GM12878 (cell line): ENCODE data around the gene PIPOX. TPM values are rescaled to one million over a fixed set of nuclear protein-coding genes. Genes with fewer than 3 reads are reported as not detected.

Experiments
- ATAC-seq: fragments of 200-7000 bp; cut with Tn5 transposase; 3 replicates; pipeline ENCODE4 v1.9.1; 2020; ENCODE audit warnings: mild to moderate bottlenecking, moderate library complexity
- BruUV-seq: library from RNA; stranded (reverse); fragments of 400-500 nt; replicated peaks from 2 replicates; lab custom pipeline; 2021; lab: Mats Ljungman, UMichigan
- CTCF ChIA-PET: fragments of 300-600 bp; sonication (Branson Sonifier 250); formaldehyde crosslinking; extraction: SDS; loops from one replicate; lab custom pipeline; 2021; ENCODE audit warnings: inconsistent platforms; lab: Yijun Ruan, JAX
- POLR2A ChIA-PET: fragments of 350-600 bp; formaldehyde crosslinking; extraction: SDS; loops from one replicate; lab custom pipeline; 2021; ENCODE audit warnings: inconsistent platforms; lab: Charles Lee
- RAD21 ChIA-PET: fragments of 300-600 bp; sonication (Branson Sonifier 250); formaldehyde crosslinking; loops from one replicate; lab custom pipeline; 2023; ENCODE audit warnings: antibody characterized with exemption; ENCODE audit not compliant: unreplicated experiment; lab: Charles Lee
- SMC1A ChIA-PET: fragments of 300-600 bp; sonication (Branson Sonifier 250); formaldehyde crosslinking; loops from one replicate; lab custom pipeline; 2023; ENCODE audit not compliant: unreplicated experiment, uncharacterized antibody; lab: Charles Lee
- DNase-seq: peaks from one replicate; pipeline ENCODE4 v3.0.0-alpha.2; 2011; ENCODE audit warnings: low read depth, low spot score
- FAIRE-seq: peaks from 3 replicates; lab custom pipeline; 2011; peaks lifted over from hg19 to GRCh38; lab: Jason Lieb, UNC
- H2AFZ ChIP-seq: 2 replicates; pipeline ENCODE4 v1.6.0; 2011; ENCODE audit warnings: low read depth, low read length, control low read depth; ENCODE audit not compliant: control insufficient read depth
- H3K27ac ChIP-seq: 2 replicates; pipeline ENCODE4 v1.5.1; 2011; ENCODE audit warnings: control low read depth; ENCODE audit not compliant: control insufficient read depth, insufficient read depth
- H3K27me3 ChIP-seq, 2 experiments: replicated peaks in 1 of 2; 2 replicates each; pipeline versions ENCODE4 v1.6.0 to v1.6.1; 2011; ENCODE audit warnings: low read length in 1 of 2; ENCODE audit not compliant: control insufficient read depth in 2 of 2, insufficient read depth in 2 of 2
- H3K36me3 ChIP-seq, 2 experiments: 2 replicates each; pipeline ENCODE4 v1.5.1; 2011; ENCODE audit warnings: low read length in 1 of 2; ENCODE audit not compliant: control insufficient read depth in 2 of 2, insufficient read depth in 2 of 2
- H3K4me1 ChIP-seq: 2 replicates; pipeline ENCODE4 v1.6.1; 2011; ENCODE audit warnings: mild to moderate bottlenecking, low read length, moderate library complexity, mixed read lengths; ENCODE audit not compliant: control insufficient read depth, insufficient read depth
- H3K4me2 ChIP-seq: 2 replicates; pipeline ENCODE4 v1.6.0; 2011; ENCODE audit warnings: control low read depth; ENCODE audit not compliant: control insufficient read depth, insufficient read depth
- H3K4me3 ChIP-seq: fragments of 200-600 bp; sonication (generic); 2 replicates; pipeline ENCODE4 v1.5.1; 2016
- H3K79me2 ChIP-seq: 2 replicates; pipeline ENCODE4 v1.6.0; 2011; ENCODE audit warnings: low read length; ENCODE audit not compliant: control insufficient read depth, insufficient read depth
- H3K9ac ChIP-seq: 2 replicates; pipeline ENCODE4 v1.8.0; 2011; ENCODE audit warnings: low read length, control low read depth, mixed read lengths; ENCODE audit not compliant: control insufficient read depth, insufficient read depth
- H3K9me3 ChIP-seq: replicated peaks from 3 replicates; pipeline ENCODE4 v1.5.1; 2011; ENCODE audit warnings: mild to moderate bottlenecking, low read length; ENCODE audit not compliant: control insufficient read depth, insufficient read depth
- H4K20me1 ChIP-seq: 2 replicates; pipeline ENCODE4 v1.6.0; 2011; ENCODE audit not compliant: control insufficient read depth, insufficient read depth
- E2F4 ChIP-seq: IDR thresholded peaks from 2 replicates; pipeline ENCODE4 v1.6.1; 2012; ENCODE audit warnings: low read depth, low read length, improper control_type of control experiment
- KAT2A ChIP-seq: conservative IDR thresholded peaks from 2 replicates; pipeline ENCODE4 v1.6.1; 2011; ENCODE audit warnings: low read depth, low read length; ENCODE audit not compliant: control insufficient read depth
- NFYA ChIP-seq: IDR thresholded peaks from 2 replicates; pipeline ENCODE4 v1.6.1; 2011; ENCODE audit warnings: low read depth, mild to moderate bottlenecking, low read length, improper control_type of control experiment, borderline replicate concordance
- NR2C2 ChIP-seq: IDR thresholded peaks from 2 replicates; pipeline ENCODE4 v1.6.1; 2011; ENCODE audit warnings: borderline replicate concordance, low read depth; ENCODE audit not compliant: control insufficient read depth, insufficient read length
- POLR2A ChIP-seq: IDR thresholded peaks from 2 replicates; pipeline ENCODE4 v1.6.1; 2011; ENCODE audit warnings: low read depth, mild to moderate bottlenecking, low read length
- RAD51 ChIP-seq: fragments of 450-650 bp; IDR thresholded peaks from 2 replicates; pipeline ENCODE4 v1.6.1; 2016; ENCODE audit warnings: moderate library complexity, mild to moderate bottlenecking, inconsistent platforms
- RBBP5 ChIP-seq: fragments of 200-600 bp; sonication (generic); conservative IDR thresholded peaks from 2 replicates; pipeline ENCODE4 v1.6.1; 2016
- RCOR1 ChIP-seq: conservative IDR thresholded peaks from 2 replicates; pipeline ENCODE4 v1.6.1; 2012; ENCODE audit warnings: low read depth, low read length, improper control_type of control experiment
- RUNX3 ChIP-seq: IDR thresholded peaks from 2 replicates; pipeline ENCODE4 v1.6.1; 2012; ENCODE audit warnings: low read length, inconsistent platforms
- WGBS: methylation state at CpG from one replicate; pipeline ENCODE4 v1.1.6; 2016; ENCODE audit warnings: low lambda C conversion rate; ENCODE audit not compliant: insufficient replicate concordance, insufficient coverage; ENCODE audit errors: missing lambda C conversion rate; 5-methylcytosine and 5-hydroxymethylcytosine counted together
- in situ Hi-C: fragments of 300-500 bp; cut with MboI; formaldehyde crosslinking; loops from 9 replicates; pipeline ENCODE4 v1.14.3; 2018; ENCODE audit warnings: mixed read lengths
- intact Hi-C: fragments of 100-400 bp; cut with micrococcal nuclease; formaldehyde crosslinking; loops from one replicate; pipeline ENCODE4 v1.14.2; 2022; ENCODE audit not compliant: unreplicated experiment
- polyA plus RNA-seq, 11 experiments: library from polyadenylated mRNA; depleted of rRNA in 4 of 11; unstranded in 6 of 11; stranded (reverse) in 5 of 11; fragments of >200 nt; fragmentation: Nextera tagmentation in 4 of 11; fragmentation: Illumina TruSeq in 1 of 11; extraction: Ambion mirVana in 4 of 11; extraction: Trizol in 1 of 11; gene quantifications; 1 replicate in 1 of 11; 2 replicates in 10 of 11; pipeline versions ENCODE4 v1.2.1 to v1.2.3, GENCODE V29; 2011 to 2016; ENCODE audit warnings: inconsistent platforms in 2 of 11, missing spikeins in 2 of 11, low read depth in 1 of 11
- total RNA-seq, 4 experiments: library from RNA; depleted of rRNA in 3 of 4; stranded (reverse); fragments of >200 nt in 3 of 4; fragmentation: Illumina TruSeq in 1 of 4; extraction: Trizol in 1 of 4; gene quantifications; 2 replicates each; pipeline versions ENCODE4 v1.2.1 to v1.2.3, GENCODE V29; 2013 to 2021

The PIPOX gene
- total and polyA plus RNA-seq, 10 of the 15 experiments (the other 5 are each of a cell fraction or from before 2014, with no cell fraction given): 0.22 to 1.4 (median 0.56) TPM; not detected in 1

- no peak for TF ChIP-seq NFYA
- TF ChIP-seq NR2C2: no peak
- TF ChIP-seq RCOR1: no peak
- no peak for TF ChIP-seq E2F4
- TF ChIP-seq RBBP5: no peak
- TF ChIP-seq RAD51: no peak
Measured at GRCh38 chr17:29078183-29079045, 35.5 kb downstream of the PIPOX start (continued).

GRCh38 chr17:29079433-29079832, 36.5 kb downstream of the PIPOX start:
- no peak for ATAC-seq
- in situ Hi-C loops (no loop called here), intact Hi-C loops (no loop called here)
- Histone ChIP-seq H3K36me3 (peaks cover 3 to 5% of the 10 kb centered on the region in 2 experiments; a peak in 3 of 4 replicates), H4K20me1 (no peaks in the 10 kb centered on the region), H3K4me3 (no peak overlapping the region), H3K4me2 (no peak overlapping the region), H3K79me2 (no peaks in the 10 kb centered on the region), H3K27ac (no peak overlapping the region), H3K27me3 (no peaks in the 10 kb centered on the region), H3K4me1 (no peaks in the 10 kb centered on the region), H3K9me3 (no peaks in the 10 kb centered on the region), H3K9ac (no peak overlapping the region), H2AFZ (no peak overlapping the region)
- no peak for FAIRE-seq
- DNase-seq: no peak
- ChIA-PET SMC1A (interaction anchor here (1.2 kb wide), 1 partner anchor 20 kb away, joined by 3 read pairs; no protein-coding TSS in a partner anchor), RAD21 (no interaction called here), POLR2A (no interaction called here), CTCF (interaction anchor here (0.7 kb wide), 1 partner anchor 38 kb away, joined by 3 read pairs; no protein-coding TSS in a partner anchor)
- no TSS peak for BruUV-seq
- TF ChIP-seq KAT2A (no peak), RUNX3 (no peak), POLR2A (0 out of 2 replicates have a peak, but pooled peaks have one; percentile 32)
- 98% methylated on average over 16 of the region's 16 CpGs for WGBS
